Endothelial cell of umbilical vein (primary cell): ENCODE measurements around the gene CPNE9. TPM values are rescaled to one million over a fixed set of nuclear protein-coding genes. Genes with fewer than 3 reads are reported as not detected.

Experiments used
- BruUV-seq: library from RNA; stranded (reverse); fragments of 400-500 nt; replicated peaks from 2 replicates; lab custom pipeline; 2021; lab: Mats Ljungman, UMichigan
- CTCF ChIA-PET: fragments of 300-600, 350-600 bp; sonication (Branson Sonifier 250); formaldehyde crosslinking; loops from one replicate; lab custom pipeline; 2021; ENCODE audit warnings: antibody characterized with exemption, inconsistent platforms; lab: Charles Lee
- POLR2A ChIA-PET: fragments of 300-600, 350-600 bp; sonication (Branson Sonifier 250); formaldehyde crosslinking; loops from one replicate; lab custom pipeline; 2021; ENCODE audit warnings: antibody characterized with exemption, inconsistent platforms; lab: Charles Lee
- DNase-seq: peaks from one replicate; pipeline ENCODE4 v3.0.0-alpha.2; 2011; ENCODE audit warnings: low read depth, low spot score
- FAIRE-seq: peaks from 2 replicates; lab custom pipeline; 2011; peaks lifted over from hg19 to GRCh38; lab: Jason Lieb, UNC
- H2AFZ ChIP-seq: 2 replicates; pipeline ENCODE4 v1.6.0; 2012; ENCODE audit warnings: low read depth, low read length, control low read depth, inconsistent platforms
- H3K27ac ChIP-seq: 2 replicates; pipeline ENCODE4 v1.5.1; 2011; ENCODE audit warnings: low read depth, mild to moderate bottlenecking, control low read depth, low read length, moderate library complexity; ENCODE audit not compliant: insufficient read depth
- H3K27me3 ChIP-seq, 2 experiments: 2 replicates each; pipeline versions ENCODE4 v1.6.0 to v1.6.1; 2011; ENCODE audit warnings: low read length in 2 of 2, mixed read lengths in 1 of 2; ENCODE audit not compliant: control insufficient read depth in 2 of 2, insufficient read depth in 2 of 2
- H3K36me3 ChIP-seq, 2 experiments: 2 replicates in 1 of 2; 3 replicates in 1 of 2; pipeline ENCODE4 v1.5.1; 2011; ENCODE audit warnings: low read length in 2 of 2, mild to moderate bottlenecking in 1 of 2, moderate library complexity in 1 of 2; ENCODE audit not compliant: control insufficient read depth in 2 of 2, insufficient read depth in 2 of 2; ENCODE audit errors: extremely low read depth in 1 of 2
- H3K4me1 ChIP-seq: 3 replicates; pipeline ENCODE4 v1.5.1; 2011; ENCODE audit warnings: mild to moderate bottlenecking, low read length; ENCODE audit not compliant: control insufficient read depth, insufficient read depth; ENCODE audit errors: extremely low read depth
- H3K4me2 ChIP-seq: 2 replicates; pipeline ENCODE4 v1.6.1; 2011; ENCODE audit warnings: low read length, control low read depth, mixed read lengths; ENCODE audit not compliant: insufficient read depth
- H3K4me3 ChIP-seq, 3 experiments: fragments of 200-600 bp in 1 of 3; sonication (generic), shearing (Covaris generic) in 1 of 3; replicated peaks in 1 of 3; 2 replicates each; pipeline ENCODE4 v1.5.1; 2011 to 2016; ENCODE audit warnings: control low read depth in 3 of 3, low read length in 3 of 3, mild to moderate bottlenecking in 2 of 3, inconsistent platforms in 1 of 3, low read depth in 1 of 3, moderate library complexity in 1 of 3; ENCODE audit not compliant: insufficient read depth in 1 of 3
- H3K79me2 ChIP-seq: 2 replicates; pipeline ENCODE4 v1.6.0; 2012; ENCODE audit warnings: low read length, inconsistent platforms; ENCODE audit not compliant: control insufficient read depth, insufficient read depth
- H3K9ac ChIP-seq: replicated peaks from 2 replicates; pipeline ENCODE3; 2011; ENCODE audit warnings: low read length, control low read depth; ENCODE audit not compliant: insufficient read depth; ENCODE audit errors: extremely low read depth
- H3K9me1 ChIP-seq: replicated peaks from 3 replicates; pipeline ENCODE4 v1.6.0; 2011; ENCODE audit warnings: mild to moderate bottlenecking, low read length; ENCODE audit not compliant: control insufficient read depth, insufficient read depth; ENCODE audit errors: extremely low read depth
- H3K9me3 ChIP-seq: replicated peaks from 2 replicates; pipeline ENCODE4 v1.5.1; 2012; ENCODE audit warnings: low read length, inconsistent platforms; ENCODE audit not compliant: control insufficient read depth, insufficient read depth
- H4K20me1 ChIP-seq: replicated peaks from 2 replicates; pipeline ENCODE3; 2011; ENCODE audit warnings: mild to moderate bottlenecking, low read length; ENCODE audit not compliant: control insufficient read depth, insufficient read depth; ENCODE audit errors: extremely low read depth
- CTCF ChIP-seq, 2 donors: IDR thresholded peaks; 1 replicate in 1 of 2; 2 replicates in 1 of 2; pipeline ENCODE4 v1.5.1; 2011; ENCODE audit warnings: low read length in 2 of 2, mild to moderate bottlenecking in 2 of 2, moderate library complexity in 2 of 2, control low read depth in 1 of 2, inconsistent platforms in 1 of 2, low read depth in 1 of 2; ENCODE audit not compliant: insufficient read depth in 1 of 2; ENCODE audit errors: extremely low read depth in 1 of 2
- EZH2 ChIP-seq: IDR thresholded peaks from 2 replicates; pipeline ENCODE4 v1.6.1; 2012; ENCODE audit warnings: borderline replicate concordance, low read depth, mild to moderate bottlenecking, moderate library complexity, low read length, inconsistent platforms; ENCODE audit not compliant: severe bottlenecking
- FOS ChIP-seq: IDR thresholded peaks from 2 replicates; pipeline ENCODE4 v1.6.1; 2011; ENCODE audit warnings: mild to moderate bottlenecking, low read length, moderate library complexity, borderline replicate concordance; ENCODE audit not compliant: insufficient read depth
- GATA2 ChIP-seq: IDR thresholded peaks from 2 replicates; pipeline ENCODE4 v1.7.0; 2011; ENCODE audit warnings: low read depth, mild to moderate bottlenecking, moderate library complexity, mixed read lengths, low read length; ENCODE audit not compliant: insufficient read length, insufficient read depth
- JUN ChIP-seq: IDR thresholded peaks from 2 replicates; pipeline ENCODE4 v1.6.1; 2011; ENCODE audit warnings: borderline replicate concordance, low read depth; ENCODE audit not compliant: insufficient read length, insufficient read depth
- MYC ChIP-seq: IDR thresholded peaks from one replicate; pipeline ENCODE4 v1.6.1; 2011; ENCODE audit warnings: mild to moderate bottlenecking, low read depth, low read length
- POLR2A ChIP-seq: IDR thresholded peaks from 2 replicates; pipeline ENCODE4 v1.6.1; 2012; ENCODE audit warnings: low read depth, mild to moderate bottlenecking, control low read depth, low read length
- POLR2AphosphoS5 ChIP-seq: IDR thresholded peaks from 2 replicates; pipeline ENCODE4 v1.6.1; 2012; ENCODE audit warnings: low read depth, mild to moderate bottlenecking, control low read depth, low read length, moderate library complexity; ENCODE audit not compliant: insufficient read depth
- dilution Hi-C: fragments of 300-500 bp; cut with MboI; formaldehyde crosslinking; loops from one replicate; pipeline ENCODE4 v1.15.0; 2019; ENCODE audit warnings: low sequenced_read_pairs; ENCODE audit not compliant: extremely low pct_ligation_motif_present
- intact Hi-C: fragments of 100-400 bp; cut with micrococcal nuclease; formaldehyde crosslinking; loops from one replicate; pipeline ENCODE4 v1.10.0; 2022
- polyA plus RNA-seq, 4 experiments: library from polyadenylated mRNA; depleted of rRNA in 3 of 4; stranded (reverse) in 3 of 4; unstranded in 1 of 4; fragments of >200 nt; gene quantifications; 2 replicates each; pipeline versions ENCODE4 v1.2.1 to v1.2.3, GENCODE V29; 2011 to 2012; ENCODE audit warnings: missing spikeins in 1 of 4
- total RNA-seq: library from RNA; stranded (reverse); gene quantifications from 2 replicates; pipeline ENCODE4 v1.2.3, GENCODE V29; 2021
- TF ChIP-seq, protein P1 (sequence below): IDR thresholded peaks from 2 replicates; pipeline ENCODE4 v1.6.1; 2011; ENCODE audit not compliant: insufficient read depth, insufficient read length

Gene CPNE9
- total and polyA plus RNA-seq, 2 donors (not counting 3 experiments of a cell fraction or from before 2014, with no cell fraction given), result not detected

- H4K20me1 ChIP-seq, result peaks cover 4% of the 10 kb centered on the region
- BruUV-seq, result TSS peak; percentile 67
- peak within 1 kb of the TSS; percentile 97 for H2AFZ ChIP-seq
- peak within 1 kb of the TSS; percentile 100 for H3K9ac ChIP-seq
- H3K27me3 ChIP-seq, result peaks cover 0 to under 1% of the 10 kb centered on the region in 2 experiments
- H3K9me3 ChIP-seq, result no peaks in the 10 kb centered on the region
- DNase-seq, result peak; percentile 99
- H3K36me3 ChIP-seq, result peaks cover 3 to 16% of the 10 kb centered on the region in 2 experiments
- dilution Hi-C loops (no loop called here), intact Hi-C loops (loop anchor here (1.0 to 2.0 kb wide), 9 partner anchors 15 to 335 kb away; partner anchors contain the start of genes CAMK1, MTMR14, OGG1 and SETD5)
- H3K4me3 ChIP-seq, result peak within 1 kb of the TSS; percentile 75 to 90 (median 86)
- peaks cover 16% of the 10 kb centered on the region for H3K4me1 ChIP-seq
- H3K9me1 ChIP-seq, result no peaks in the 10 kb centered on the region
- H3K4me2 ChIP-seq, result peak within 1 kb of the TSS; percentile 94
- no peak for TF ChIP-seq POLR2A
- TF ChIP-seq EZH2, result no peak
- TF ChIP-seq, protein P1, sequence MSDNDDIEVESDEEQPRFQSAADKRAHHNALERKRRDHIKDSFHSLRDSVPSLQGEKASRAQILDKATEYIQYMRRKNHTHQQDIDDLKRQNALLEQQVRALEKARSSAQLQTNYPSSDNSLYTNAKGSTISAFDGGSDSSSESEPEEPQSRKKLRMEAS, result peak; percentile 2
- peak; percentile 17 for TF ChIP-seq MYC
- TF ChIP-seq GATA2, result no peak
- TF ChIP-seq CTCF (IDR thresholded peaks at IDR 0.05; ENCODE audit: extremely low read depth in 1 of 2, insufficient read depth in 1 of 2, low read depth in 1 of 2, low read length in 2 of 2), result no peak
- TF ChIP-seq FOS, result no peak
- TF ChIP-seq JUN, result no peak
- peak; percentile 77 for TF ChIP-seq POLR2AphosphoS5
- peaks cover 34% of the 10 kb centered on the region for H3K79me2 ChIP-seq
- FAIRE-seq, result peak; percentile 99
- ChIA-PET CTCF (interaction anchor here (0.9 to 4.5 kb wide), 6 partner anchors 11 to 335 kb away, joined by 3 to 27 read pairs (median 4); partner anchors contain the start of gene OGG1), POLR2A (interaction anchor here (0.7 to 1.9 kb wide), 2 partner anchors 11 to 18 kb away, joined by 3 to 7 read pairs; partner anchors contain the start of gene OGG1)
- peak within 1 kb of the TSS; percentile 100 for H3K27ac ChIP-seq
Observed at GRCh38 chr3:9731206-9732079, 27.8 kb downstream of the CPNE9 start, which contains the start of gene BRPF1. Gene BRPF1 (plus strand): TSS chr3:9731735. CDS start chr3:9734141, 2,406 bp downstream.
